ENCODE results near the gene HIGD1A. TPM values are rescaled to one million over a fixed set of nuclear protein-coding genes. Genes with fewer than 3 reads are reported as not detected.

Gene HIGD1A
- total and polyA plus RNA-seq, 9 of the 15 experiments (the other 6 are each of a cell fraction or from before 2014, with no cell fraction given) = 165 to 1,185 (median 333) TPM

DNA sequence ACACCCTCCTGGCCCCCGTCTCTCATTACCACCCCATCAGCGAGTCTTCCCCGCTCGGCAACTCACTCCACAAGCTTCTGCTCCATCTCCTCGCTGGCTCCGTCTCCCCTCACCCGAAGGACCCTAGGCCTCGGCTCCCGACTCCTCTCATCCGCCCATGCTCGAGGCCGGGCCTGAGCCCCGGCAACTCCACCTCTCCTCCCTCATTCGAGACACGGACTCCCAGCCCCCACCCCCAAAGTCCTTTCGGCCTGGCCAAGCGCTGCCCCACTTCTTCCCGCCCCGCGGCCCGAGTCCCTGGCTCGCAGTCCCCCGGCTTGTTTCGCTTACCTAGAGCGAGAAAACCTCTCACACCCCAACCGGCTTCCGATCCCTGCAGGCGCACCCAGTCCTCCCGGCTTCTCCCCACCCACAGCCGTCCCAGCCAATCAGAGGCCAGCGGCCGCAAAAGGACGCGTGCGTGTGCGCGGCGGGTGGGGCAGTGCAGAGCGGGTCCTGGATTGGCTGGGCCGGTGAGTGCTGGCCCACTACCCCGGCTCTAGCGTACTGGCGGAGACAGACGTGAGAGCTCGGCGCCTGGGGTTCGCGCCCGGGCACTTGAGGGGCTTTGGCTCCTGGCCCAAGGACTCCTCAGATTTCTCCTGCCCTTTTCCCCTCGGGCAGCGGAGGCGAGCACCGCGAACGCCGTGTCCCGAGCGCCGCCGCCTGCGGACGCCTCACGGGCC, at the start of gene HIGD1A (continued):
- TF ChIP-seq, protein P1, sequence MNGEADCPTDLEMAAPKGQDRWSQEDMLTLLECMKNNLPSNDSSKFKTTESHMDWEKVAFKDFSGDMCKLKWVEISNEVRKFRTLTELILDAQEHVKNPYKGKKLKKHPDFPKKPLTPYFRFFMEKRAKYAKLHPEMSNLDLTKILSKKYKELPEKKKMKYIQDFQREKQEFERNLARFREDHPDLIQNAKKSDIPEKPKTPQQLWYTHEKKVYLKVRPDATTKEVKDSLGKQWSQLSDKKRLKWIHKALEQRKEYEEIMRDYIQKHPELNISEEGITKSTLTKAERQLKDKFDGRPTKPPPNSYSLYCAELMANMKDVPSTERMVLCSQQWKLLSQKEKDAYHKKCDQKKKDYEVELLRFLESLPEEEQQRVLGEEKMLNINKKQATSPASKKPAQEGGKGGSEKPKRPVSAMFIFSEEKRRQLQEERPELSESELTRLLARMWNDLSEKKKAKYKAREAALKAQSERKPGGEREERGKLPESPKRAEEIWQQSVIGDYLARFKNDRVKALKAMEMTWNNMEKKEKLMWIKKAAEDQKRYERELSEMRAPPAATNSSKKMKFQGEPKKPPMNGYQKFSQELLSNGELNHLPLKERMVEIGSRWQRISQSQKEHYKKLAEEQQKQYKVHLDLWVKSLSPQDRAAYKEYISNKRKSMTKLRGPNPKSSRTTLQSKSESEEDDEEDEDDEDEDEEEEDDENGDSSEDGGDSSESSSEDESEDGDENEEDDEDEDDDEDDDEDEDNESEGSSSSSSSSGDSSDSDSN (IDR thresholded peaks at IDR 0.05; ENCODE audit: borderline replicate concordance in 1 of 2, low read depth in 2 of 2, low read length in 2 of 2) = peak; percentile 58 to 78; a peak in 2 of 4 replicates
- TF ChIP-seq ZNF253 (CRISPR knock-in tag; conservative IDR thresholded peaks at IDR 0.05) (no peak), STAT5A (IDR thresholded peaks at IDR 0.05; ENCODE audit: borderline replicate concordance, low read length) (no peak), SMARCA5 (IDR thresholded peaks at IDR 0.05) (no peak; the same call in 1 of the 2 replicates), TARDBP (IDR thresholded peaks at IDR 0.05) (no peak), ZNF165 (CRISPR knock-in tag; IDR thresholded peaks at IDR 0.05; ENCODE audit: borderline replicate concordance) (no peak), ZNF384 (IDR thresholded peaks at IDR 0.05; ENCODE audit: low read depth, low read length) (no peak), SUPT5H (IDR thresholded peaks at IDR 0.05) (peak; percentile 96), ZBTB1 (CRISPR knock-in tag; IDR thresholded peaks at IDR 0.05; ENCODE audit: borderline replicate concordance, low read depth) (peak; percentile 66; the same call in 1 of the 2 replicates), NFYB (IDR thresholded peaks at IDR 0.05; ENCODE audit: extremely low read depth, insufficient read length) (peak; percentile 94), SP1 (CRISPR knock-in tag; IDR thresholded peaks at IDR 0.05) (peak; percentile 65), ZNF507 (tag; conservative IDR thresholded peaks at IDR 0.05) (no peak)
- TF ChIP-seq, protein P2, sequence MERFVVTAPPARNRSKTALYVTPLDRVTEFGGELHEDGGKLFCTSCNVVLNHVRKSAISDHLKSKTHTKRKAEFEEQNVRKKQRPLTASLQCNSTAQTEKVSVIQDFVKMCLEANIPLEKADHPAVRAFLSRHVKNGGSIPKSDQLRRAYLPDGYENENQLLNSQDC (CRISPR knock-in tag; IDR thresholded peaks at IDR 0.05) = no peak
- TF ChIP-seq, protein P3, sequence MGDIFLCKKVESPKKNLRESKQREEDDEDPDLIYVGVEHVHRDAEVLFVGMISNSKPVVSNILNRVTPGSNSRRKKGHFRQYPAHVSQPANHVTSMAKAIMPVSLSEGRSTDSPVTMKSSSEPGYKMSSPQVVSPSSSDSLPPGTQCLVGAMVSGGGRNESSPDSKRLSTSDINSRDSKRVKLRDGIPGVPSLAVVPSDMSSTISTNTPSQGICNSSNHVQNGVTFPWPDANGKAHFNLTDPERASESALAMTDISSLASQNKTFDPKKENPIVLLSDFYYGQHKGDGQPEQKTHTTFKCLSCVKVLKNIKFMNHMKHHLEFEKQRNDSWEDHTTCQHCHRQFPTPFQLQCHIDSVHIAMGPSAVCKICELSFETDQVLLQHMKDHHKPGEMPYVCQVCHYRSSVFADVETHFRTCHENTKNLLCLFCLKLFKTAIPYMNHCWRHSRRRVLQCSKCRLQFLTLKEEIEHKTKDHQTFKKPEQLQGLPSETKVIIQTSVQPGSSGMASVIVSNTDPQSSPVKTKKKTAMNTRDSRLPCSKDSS (IDR thresholded peaks at IDR 0.05; ENCODE audit: low read depth, partially characterized antibody) = no peak
- TF ChIP-seq, protein P4, sequence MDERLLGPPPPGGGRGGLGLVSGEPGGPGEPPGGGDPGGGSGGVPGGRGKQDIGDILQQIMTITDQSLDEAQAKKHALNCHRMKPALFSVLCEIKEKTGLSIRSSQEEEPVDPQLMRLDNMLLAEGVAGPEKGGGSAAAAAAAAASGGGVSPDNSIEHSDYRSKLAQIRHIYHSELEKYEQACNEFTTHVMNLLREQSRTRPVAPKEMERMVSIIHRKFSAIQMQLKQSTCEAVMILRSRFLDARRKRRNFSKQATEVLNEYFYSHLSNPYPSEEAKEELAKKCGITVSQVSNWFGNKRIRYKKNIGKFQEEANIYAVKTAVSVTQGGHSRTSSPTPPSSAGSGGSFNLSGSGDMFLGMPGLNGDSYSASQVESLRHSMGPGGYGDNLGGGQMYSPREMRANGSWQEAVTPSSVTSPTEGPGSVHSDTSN (CRISPR knock-in tag; IDR thresholded peaks at IDR 0.05; ENCODE audit: low read depth) = no peak
- TF ChIP-seq, protein P4 (tag; conservative IDR thresholded peaks at IDR 0.05; ENCODE audit: low read depth) = no peak
- TF ChIP-seq, protein P5, sequence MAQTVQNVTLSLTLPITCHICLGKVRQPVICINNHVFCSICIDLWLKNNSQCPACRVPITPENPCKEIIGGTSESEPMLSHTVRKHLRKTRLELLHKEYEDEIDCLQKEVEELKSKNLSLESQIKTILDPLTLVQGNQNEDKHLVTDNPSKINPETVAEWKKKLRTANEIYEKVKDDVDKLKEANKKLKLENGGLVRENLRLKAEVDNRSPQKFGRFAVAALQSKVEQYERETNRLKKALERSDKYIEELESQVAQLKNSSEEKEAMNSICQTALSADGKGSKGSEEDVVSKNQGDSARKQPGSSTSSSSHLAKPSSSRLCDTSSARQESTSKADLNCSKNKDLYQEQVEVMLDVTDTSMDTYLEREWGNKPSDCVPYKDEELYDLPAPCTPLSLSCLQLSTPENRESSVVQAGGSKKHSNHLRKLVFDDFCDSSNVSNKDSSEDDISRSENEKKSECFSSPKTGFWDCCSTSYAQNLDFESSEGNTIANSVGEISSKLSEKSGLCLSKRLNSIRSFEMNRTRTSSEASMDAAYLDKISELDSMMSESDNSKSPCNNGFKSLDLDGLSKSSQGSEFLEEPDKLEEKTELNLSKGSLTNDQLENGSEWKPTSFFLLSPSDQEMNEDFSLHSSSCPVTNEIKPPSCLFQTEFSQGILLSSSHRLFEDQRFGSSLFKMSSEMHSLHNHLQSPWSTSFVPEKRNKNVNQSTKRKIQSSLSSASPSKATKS (CRISPR knock-in tag; IDR thresholded peaks at IDR 0.05) = no peak
